Stimulated activated CD4-positive, alpha-beta T cell treated with anti-CD3 and anti-CD28 coated beads, Interleukin-12 subunit alpha, Interleukin-12 subunit beta, amount 100 ng/mL, for 48 hours (primary cell): ENCODE results near the gene RHBDD1.
"Not testable (repeated sequence)": the region's sequence is repeated elsewhere in the genome, so short reads cannot be mapped to it uniquely, and the experiment has no call there.

Experiments used
- DNase-seq, 3 donors: peaks; one replicate each; pipeline ENCODE4 v3.0.0-alpha.2; 2020; ENCODE audit warnings: low read depth in 2 of 3, low spot score in 1 of 3

Gene RHBDD1

DNA sequence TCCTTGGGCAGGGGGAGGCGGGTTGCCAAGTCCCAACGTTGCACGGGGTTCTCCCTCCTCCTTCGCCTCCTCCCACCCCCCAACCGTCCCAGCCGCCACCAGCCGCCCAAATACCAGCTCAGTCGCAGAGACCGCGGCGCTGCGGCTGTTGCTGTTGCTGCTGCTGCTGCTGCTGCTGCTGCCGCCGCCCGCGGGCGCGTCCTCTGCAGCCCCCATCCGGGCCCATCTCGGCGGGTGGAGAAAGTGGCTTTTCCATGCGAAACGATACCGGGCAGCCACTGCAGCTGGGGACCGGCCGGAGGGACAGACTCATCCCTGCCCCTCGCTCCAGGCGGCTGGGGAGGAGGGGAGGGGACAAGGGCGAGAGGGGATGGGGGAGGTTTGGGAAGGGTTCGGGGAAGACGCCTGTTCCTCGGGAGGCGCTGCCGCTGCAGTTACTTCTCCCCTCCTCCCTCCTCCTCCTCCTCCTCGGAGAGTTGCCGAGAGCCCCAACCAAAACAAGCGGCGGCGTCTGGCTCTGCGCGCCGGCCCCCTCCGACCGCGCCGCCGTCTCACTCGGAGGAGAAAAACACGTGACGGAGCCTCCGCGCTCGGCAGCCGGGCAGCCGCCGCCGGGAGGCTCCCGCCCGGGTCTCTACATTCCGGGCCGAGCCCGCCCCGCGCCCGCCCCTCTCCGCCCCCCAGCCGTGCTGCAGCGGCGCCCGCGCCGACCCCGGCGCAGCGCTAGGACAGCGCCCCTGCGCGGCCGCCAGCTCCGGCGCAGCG is 36.5 kb upstream of the RHBDD1 start, which contains the start of gene IRS1:
Gene IRS1 (minus strand): TSS at position 610 of the 765 bp plus-strand sequence. CDS start 1,082 bp downstream, outside the sequence.
- DNase-seq, result peak; percentile 27 to 54 (median 31)

DNA sequence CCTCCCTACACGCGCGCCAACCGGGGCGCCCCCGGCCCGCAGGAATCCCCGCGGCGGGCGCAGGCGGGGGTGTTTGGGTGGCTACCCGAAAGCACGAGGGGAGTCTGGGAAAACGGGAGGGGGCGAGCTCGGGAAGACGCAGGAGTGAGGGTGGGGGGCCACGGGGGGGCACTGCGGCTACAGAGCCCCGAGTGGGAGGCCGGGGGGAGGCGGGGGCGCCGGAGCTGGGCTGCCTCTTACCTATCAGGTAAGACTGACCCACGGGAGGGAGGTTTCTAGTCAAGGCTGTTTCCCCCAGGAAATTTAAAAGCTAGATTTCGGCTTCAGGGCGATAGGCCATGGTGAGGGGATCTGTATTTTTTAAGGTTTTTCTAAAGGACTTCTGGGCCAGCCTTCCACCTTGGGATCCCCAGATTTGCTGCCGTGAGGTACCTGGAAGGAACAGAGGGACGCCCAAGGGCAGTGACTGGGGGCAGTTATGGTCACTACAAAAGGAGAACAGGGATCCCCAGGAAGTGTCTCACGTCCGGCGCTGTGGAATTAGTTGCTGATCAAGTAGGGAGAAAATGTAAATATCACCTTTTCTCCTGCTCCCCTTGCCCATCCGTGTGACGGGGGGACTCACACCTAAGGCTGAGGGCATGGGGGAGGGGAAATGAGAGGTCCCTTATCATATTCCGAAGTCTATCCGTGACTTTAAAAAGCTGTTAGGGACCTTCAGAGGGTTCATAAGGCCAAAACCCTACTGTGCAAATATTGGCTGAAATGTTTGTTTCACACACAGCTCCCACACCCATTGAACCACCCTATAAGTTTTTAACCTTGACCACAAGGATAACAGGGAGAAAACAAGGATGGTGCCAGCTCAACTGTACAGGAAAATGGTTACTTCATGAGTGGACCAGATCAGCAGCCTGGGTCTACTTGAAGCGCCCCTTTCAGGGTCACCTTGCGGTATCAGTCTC is 35.6 kb upstream of the RHBDD1 start:
- no peak for DNase-seq

- peak; percentile 69 to 81 (median 78) for DNase-seq
These were observed 34.7 kb upstream of the RHBDD1 start for GRCh38 chr2:226800941-226801784.

- DNase-seq, result peak in 1 of 3 donors; percentile 43
These were observed 33.3 kb upstream of the RHBDD1 start for GRCh38 chr2:226802573-226802972.

- DNase-seq, result no peak
These were observed 32.4 kb upstream of the RHBDD1 start for GRCh38 chr2:226803410-226803809.

DNA sequence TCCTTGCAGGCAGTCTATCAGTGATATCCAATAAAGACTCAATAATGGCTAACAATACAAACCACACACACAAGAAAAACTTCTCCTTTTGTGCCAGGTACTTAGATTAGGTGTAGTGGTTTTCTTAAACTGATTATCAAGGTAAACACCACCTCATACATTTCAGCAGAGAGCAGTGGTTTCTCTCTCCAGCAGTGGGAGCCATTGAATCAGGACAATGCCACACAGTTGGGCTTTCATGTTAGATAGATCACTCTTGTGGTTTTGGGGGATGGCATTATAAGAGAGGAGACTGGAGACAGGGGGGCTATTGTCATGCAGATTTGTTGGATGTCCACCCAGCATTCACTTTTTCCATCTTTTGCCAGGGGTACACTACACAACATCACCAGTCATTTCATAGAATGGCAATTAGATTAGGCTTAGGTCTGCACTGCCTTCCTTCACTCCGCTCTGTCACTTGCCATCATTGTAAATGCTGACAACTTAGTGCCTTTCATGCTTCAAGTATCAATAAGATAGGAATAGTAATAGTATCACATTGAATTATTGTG is 22.6 kb upstream of the RHBDD1 start:
- no peak for DNase-seq

DNA sequence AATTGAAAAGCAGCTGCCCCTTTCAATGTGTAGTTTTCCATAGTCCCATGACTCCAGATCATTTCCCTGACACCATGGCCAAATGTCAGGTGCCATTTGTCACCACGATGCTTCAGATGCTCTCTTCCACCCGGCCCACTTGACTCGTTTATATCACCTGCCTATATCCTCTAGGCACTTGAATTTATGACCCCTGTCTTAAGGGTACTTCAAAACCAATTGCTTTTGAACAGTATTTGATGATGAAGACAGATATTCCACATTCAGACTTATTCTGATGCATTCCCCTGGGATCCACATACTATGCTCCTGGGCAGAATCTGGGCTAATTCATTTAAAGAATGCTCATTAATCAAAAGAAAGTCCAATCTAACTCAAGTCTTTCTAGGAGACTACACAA is 16.9 kb upstream of the RHBDD1 start:
- no peak for DNase-seq

- no peak for DNase-seq
These were observed 10.8 kb upstream of the RHBDD1 start for GRCh38 chr2:226825056-226825455.

DNA sequence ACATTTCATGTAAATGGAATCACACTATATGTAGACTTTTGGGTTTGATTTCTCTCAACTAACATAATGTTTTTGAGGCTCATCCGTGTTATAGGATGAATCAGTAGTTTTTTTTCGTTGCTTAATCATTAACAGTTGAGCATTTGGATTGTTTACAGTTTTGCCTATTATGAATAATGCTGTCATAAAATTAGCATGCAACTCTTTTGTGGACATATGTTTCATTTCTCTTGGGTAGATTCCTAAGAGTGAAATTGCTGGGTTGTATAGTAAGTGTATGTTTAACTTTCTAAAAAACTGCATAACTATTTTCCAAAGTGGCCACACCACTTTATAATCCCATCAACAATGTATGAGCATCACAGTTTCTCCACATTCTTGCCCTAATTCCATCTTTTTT is 7.7 kb upstream of the RHBDD1 start:
- DNase-seq, result no peak

DNA sequence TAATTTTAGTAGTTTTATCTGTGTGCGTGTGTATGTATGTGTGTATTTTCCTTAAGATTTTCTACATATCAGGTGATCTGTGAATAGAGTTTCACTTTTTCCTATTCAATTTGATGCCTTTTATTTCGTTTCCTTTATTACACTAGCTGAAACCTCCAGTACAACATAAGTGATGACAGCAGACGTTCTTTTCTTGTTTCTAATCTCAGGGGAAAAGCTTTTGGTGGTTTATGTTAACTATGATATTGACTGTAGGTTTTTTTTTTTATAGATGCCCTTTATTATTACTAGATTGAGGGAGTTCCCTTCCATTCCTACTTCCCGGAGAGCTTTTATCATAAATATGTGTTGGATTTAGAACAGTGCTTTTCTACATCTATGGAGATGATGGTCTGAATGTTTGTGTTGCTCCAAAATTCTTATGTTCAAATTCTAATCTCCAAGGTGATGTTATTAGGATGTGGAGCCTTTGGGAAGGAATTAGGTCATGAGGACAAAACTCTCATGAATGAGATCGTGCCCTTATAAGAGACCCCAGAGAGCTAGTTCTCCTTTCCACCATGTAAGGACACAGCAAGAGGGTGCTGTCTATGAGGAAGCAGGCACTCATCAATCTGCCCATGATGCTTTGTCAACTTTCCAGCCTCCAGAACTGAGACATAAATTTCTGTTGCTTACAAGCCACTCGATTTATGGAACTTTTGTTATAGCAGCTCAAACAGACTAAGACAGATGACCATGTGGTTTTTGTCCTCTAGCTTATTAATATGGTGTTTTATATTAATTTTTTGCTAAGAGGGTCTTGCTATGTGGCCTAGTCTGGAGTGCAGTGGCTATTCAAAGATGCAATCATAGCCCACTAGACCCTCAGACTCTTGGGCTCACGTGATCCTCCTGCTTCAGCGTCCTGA is 5.9 kb upstream of the RHBDD1 start:
- DNase-seq, result no peak

DNA sequence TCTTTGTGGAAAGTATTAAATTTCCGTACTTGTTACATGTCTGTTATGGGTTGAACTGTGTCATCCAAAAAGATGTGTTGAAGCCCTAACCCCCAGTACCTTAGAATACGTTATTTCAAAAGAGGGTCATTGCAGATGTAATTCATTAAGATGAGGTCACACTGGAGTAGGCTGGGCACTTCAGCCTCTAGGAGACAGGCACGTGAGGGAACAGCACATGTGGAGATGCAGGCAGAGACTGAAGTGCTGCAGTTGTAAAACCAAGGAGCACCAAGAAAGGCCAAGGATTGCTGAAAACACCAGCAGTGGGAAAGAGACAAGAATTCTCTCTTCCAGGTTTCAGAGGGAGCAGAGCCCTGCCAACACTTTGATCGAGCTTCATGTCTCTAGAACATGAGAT is 4.6 kb upstream of the RHBDD1 start:
- no peak for DNase-seq

GRCh38 chr2:226832061-226832460 is 3.8 kb upstream of the RHBDD1 start:
- DNase-seq, result no peak

GRCh38 chr2:226834880-226835279 is 974 bp upstream of the RHBDD1 start:
- DNase-seq, result not testable (repeated sequence)

DNA sequence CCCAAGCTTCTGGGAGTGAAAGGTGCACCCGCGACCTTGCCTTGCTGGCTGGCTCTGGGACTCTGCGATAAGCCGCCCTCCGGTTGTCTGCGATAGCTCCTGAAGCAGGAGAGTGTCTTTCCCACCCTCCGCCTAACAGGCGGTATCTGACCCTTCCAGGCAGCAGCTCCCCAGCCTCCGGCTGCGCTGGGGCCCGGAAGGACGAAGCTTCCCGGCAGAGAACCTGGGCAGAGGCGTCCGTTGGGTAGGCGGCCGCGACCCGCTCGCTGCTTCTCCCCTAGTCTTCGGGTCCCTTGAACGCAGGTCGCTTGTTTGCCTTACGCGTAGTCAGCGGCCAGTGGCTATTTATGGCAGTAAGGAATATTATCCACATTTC is 446 bp upstream of the RHBDD1 start:
- DNase-seq, result no peak

- DNase-seq, result no peak
These were observed 663 bp downstream of the RHBDD1 start for GRCh38 chr2:226836548-226836885.

GRCh38 chr2:226837334-226837733 is 1.5 kb downstream of the RHBDD1 start:
- no peak for DNase-seq

GRCh38 chr2:226837787-226838603 is 2.1 kb downstream of the RHBDD1 start:
- no peak for DNase-seq

DNA sequence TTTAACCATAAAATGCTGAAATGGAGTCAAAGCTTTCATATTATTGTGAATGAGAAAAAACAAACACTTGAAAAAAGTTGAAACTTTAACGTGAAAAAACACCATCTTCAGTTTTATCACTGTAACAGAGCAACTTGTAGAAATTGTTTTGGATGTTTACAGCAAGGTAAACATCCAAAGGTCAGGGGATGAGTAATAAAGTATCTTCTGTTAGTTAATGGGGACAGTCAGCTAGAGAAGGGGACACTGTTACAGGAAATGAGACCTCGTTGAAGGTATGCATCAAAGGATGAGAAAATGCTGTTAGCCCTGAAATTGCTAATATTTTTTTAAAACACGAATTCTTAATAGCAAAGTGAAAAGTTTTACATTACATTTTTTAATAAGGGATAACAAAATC is 2.9 kb downstream of the RHBDD1 start:
- no peak for DNase-seq

DNA sequence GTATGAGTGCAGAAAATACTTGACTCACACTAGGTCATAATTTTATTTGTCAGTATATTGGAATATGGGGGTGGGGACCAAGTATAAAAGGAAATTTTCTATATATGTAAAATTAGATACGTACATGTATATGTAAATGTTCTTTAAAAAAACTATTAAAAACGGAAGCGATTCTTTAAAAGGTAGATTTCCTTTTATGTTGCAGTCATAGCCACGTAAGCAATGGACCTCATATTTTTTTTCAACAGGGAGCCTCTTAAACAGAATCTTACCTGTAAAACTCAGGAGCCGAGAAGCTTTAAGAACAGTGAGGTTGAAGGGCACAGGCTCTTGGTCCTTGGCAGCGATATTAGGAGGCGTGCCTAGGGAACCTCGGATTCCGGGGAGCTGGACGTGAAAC is 3.3 kb downstream of the RHBDD1 start:
- no peak for DNase-seq
